Measurements from ENCODE around the gene MFF. TPM values are rescaled to one million over a fixed set of nuclear protein-coding genes. Genes with fewer than 3 reads are reported as not detected.

The MFF gene
- total RNA-seq, 1 donor from 2014 or later = 35.4 TPM

DNA sequence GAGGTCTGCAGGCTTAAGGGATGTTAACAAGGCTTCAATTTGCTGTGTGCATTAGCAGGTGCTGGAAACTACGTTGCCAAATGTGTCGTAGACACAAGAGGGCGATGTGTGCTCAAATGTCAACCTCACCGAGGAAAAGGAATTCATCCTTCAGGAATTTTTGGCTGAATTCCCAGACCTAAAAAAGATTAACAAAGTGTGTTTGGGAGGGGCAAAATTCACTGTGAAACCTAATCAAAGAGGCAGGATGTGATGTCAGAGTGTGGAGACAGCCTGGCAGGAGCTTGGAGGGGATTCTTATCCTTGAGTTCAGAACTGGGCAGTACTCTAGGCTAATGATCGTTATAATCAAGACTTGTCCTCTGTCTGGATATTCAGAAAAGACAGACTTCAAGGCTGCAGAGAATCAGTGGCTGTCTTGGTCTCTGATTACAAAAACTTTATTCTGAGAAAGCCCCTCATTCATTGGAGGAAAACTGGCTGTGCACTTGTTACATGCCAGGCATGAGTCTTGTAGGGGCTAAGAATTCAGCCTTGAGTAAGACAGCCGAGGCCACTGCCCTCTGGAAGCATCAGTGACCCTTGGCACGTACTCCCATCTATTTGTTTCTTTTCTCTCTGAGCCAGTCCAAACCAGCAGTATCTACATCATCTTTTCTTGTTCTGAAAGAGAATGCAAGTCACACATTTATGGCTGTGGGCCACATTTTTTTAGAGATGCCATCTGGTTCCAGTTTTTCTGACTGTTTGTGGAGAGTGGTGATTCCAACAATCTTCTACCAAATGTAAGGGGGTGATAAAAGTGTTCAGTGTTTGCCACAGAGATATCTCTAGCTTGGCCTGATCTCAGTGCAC, 81.4 kb downstream of the MFF start:
- DNase-seq (ENCODE audit: low read depth in 2 of 2) = peak; percentile 87 to 93

Other genes starting within 250 kb of the MFF start
- not detected in 2 replicates for gene COL4A4, start 161.0 kb upstream of the MFF start, total RNA-seq
- not detected in 2 replicates for gene COL4A3, start 160.6 kb upstream of the MFF start, total RNA-seq
- gene TM4SF20, start 54.1 kb downstream of the MFF start, total RNA-seq = not detected in 2 replicates
- gene SCYGR1, start 62.7 kb downstream of the MFF start, total RNA-seq = not detected in 2 replicates
- 32.5 and 56.6 TPM in 2 replicates for gene AGFG1, start 146.9 kb downstream of the MFF start, total RNA-seq

Measured in dermis microvascular lymphatic vessel endothelial cell (primary cell).